ENCODE results near the gene CSH2.
"Not testable (repeated sequence)": the region's sequence is repeated elsewhere in the genome, so short reads cannot be mapped to it uniquely, and the experiment has no call there.

Gene CSH2

DNA sequence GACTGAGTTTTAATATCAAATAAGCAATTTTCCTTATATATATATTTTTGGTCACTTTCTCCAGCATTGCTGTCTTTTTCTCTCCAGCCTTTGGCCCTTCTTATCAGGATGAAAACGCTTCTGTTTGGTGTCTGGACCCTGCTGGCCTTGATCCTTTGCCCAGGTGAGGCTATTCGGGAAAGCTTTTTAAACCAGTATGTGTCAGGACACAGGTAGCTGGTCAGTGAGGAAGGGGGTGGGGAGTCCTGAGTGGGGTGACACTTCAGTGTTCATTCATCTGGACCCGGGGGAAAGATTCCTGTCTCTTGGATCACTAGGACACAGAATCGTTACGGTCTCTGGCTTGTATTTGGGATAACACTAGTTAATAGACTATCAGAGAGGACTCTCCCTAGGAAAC, 18.8 kb downstream of the CSH2 start:
- no peak for DNase-seq (ENCODE audit: low read depth)

DNA sequence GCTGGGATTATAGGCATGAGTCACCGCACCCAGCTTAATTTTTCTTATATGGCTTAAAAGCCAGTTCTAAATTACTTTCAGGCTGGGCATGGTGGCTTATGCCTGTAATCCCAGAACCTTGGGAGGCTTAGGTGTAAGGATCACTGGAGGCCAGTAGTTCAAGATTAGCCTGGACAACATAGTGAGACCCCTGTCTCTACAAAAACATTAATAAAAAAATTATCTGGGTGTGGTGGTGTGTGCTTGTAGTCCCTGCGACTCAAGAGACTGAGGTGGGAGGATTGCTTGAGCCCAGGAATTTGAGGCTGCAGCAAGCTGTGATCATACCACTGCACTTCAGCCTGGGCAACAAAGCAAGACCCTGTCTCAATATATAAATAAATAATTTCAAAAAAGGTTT, 20.2 kb downstream of the CSH2 start:
- DNase-seq (ENCODE audit: low read depth) = no peak

DNA sequence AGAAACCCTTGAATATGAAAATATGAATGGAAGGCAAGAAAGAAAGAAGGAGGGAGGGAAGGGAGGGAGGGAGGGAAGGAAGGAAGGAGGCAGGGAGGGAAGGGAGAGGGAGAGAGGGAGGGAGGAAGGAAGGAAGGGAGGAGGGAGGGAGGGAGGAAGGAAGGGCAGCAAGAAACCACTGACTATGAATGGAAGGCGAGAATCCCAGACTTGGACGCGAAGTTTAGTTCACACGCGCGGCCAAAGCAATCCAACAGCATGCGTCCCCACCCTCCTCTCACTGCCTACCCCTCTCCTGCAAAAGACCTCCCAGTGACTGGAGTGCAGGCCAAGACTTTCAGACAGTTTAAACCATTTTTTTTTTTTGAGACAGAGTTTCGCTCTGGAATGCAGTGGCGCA, 23.1 kb downstream of the CSH2 start:
- no peak for DNase-seq (ENCODE audit: low read depth)

DNA sequence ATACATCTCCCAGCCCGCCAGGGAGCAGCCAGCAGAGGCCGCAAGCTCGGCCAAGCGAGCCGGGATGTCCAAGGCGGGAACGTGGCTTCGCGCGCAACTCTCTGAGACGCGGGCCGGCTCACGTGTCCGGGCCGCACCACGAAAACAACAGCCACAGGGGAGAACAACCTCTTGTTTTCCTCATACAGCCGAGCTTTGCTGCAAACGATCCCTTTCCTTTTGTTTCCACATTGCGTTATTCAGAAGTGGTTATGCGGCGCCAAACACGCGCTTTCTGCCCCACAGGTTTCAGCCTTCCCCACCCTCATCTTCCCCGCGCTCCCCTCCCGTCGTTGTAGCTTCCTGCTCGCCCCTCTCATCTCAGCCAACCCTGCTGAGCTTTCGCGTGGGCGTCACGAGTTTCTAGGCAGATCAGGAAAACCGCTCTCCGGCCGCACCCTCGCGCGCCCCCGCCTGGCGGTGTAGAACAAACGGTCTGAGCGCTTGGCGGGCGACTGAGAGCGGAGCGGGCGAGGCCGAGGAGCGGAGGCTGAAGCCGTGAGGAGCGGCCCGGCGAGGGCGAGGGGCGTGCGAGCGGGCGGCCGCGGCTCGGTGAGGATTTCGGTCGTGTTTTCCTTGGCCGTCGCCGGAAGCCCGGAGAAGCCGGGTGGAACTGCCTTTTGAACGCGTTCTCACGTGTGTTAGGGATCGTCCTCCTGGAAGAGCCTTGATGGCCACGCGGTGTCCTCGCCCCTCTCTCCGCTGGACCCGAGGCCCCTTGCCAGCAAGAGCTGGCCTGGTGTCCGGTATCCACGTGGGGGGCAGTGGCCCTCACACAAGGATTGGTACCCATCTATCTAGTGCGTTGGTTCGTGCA, 24.4 kb downstream of the CSH2 start:
- DNase-seq (ENCODE audit: low read depth) = no peak

DNA sequence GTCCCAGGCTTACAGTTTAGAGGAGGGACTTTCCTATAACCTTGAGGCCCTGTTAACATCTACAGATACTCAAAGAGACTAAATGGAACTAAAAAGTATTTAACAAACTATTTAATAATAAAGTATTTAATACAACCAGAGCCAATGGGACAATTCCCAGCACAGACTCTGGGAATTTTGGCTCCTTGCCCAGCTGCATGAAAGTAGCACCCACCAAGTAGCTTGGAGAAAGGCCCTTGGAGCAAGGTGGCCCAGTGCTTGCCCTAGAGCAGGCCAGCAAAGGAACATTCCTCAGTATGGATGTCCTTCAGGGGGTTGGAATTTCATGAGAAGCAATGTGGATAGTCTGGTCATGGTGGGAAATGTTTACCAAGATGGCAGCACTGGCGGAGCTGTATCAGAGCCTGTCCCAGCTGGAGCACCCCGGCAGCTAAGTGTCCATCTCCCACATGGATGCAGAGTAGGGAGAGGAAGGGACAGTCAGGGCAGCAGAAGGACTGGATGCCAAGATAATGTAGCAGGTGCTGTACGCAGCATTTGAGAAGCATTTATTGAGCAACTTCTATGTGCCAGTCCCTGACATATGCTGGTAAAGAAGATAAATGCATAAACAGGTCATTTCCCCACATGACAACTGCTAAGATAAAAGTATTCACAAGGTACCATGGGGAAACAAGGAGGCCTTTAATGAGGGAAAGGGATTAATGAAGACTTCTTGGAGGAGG, 25.8 kb downstream of the CSH2 start:
- DNase-seq (ENCODE audit: low read depth) = no peak

DNA sequence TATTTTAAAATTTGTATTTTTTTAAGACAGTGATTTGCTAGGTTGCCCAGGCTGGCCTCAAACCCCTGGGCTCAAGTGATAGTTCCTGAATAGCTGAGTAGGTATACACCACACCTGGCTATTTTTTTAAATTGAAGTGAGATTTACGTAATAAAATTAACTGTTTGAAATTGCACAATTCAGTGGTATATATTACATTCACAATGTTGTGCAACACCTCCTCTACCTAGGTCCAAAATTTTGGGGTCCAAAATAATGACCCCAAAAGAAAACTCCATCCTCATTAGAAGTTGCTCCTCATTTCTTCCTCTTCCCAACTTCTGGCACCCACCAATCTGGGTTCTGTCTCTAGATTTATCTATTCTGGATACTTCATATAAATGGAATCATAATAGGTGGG, 28.0 kb downstream of the CSH2 start:
- DNase-seq (ENCODE audit: low read depth) = no peak

DNA sequence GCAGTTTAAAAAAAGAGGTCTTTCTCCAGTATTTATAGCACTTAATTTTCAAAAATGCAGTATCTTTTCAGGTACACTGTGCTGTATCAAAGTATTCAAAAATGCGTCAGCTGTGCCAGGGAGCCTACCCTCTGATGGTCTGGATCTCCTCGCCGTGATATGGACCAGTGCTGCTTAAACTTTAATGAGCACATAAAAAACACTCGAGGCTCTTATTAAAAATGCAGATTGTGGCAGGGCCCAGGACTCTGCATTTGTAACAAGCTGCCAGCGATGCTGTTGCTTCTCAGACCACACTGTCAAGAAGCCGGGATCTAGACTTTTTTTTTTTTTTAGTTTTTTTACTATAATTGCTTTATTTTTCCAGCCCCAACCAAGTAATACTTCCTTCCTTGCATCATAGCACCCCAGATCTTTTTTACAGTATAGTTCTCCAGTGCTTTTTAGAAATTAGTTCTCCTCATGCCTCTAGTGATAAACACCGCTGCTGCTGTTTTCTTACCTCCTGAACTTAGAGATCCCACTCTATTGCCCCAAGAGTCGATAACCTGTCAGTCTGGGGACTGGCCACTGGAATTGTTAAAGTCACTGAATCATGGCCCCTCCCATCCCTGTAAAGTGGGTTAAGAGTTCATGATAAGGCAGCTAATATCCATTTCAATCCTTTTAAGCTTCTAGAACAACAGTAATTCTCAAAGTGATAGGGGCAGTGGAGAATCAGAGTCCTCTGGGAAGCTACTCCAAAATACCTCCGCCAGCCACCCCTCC, 29.4 kb downstream of the CSH2 start:
- no peak for DNase-seq (ENCODE audit: low read depth)

DNA sequence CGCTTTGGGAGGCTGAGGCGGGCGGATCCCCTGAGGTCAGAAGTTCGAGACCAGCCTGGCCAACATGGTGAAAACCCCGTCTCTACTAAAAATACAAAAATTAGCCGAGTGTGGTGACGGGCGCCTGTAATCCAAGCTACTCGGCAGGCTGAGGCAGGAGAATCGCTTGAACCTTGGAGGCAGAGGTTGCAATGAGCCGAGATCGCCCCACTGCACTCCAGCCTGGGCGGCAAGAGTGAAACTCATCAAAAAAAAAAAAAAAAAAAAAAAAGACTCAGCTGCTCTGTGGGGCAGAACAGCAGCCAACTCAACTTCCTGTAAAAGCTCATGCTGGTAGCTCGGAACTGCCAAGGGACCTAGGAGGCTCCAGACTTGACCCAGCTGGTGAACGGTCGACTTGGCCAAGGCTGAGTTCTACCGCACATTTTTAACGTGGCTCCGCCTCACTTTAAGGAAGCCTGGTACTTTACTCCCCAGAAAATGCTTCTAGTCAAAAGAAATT, 30.0 kb downstream of the CSH2 start:
- not testable (repeated sequence) for DNase-seq (ENCODE audit: low read depth)

DNA sequence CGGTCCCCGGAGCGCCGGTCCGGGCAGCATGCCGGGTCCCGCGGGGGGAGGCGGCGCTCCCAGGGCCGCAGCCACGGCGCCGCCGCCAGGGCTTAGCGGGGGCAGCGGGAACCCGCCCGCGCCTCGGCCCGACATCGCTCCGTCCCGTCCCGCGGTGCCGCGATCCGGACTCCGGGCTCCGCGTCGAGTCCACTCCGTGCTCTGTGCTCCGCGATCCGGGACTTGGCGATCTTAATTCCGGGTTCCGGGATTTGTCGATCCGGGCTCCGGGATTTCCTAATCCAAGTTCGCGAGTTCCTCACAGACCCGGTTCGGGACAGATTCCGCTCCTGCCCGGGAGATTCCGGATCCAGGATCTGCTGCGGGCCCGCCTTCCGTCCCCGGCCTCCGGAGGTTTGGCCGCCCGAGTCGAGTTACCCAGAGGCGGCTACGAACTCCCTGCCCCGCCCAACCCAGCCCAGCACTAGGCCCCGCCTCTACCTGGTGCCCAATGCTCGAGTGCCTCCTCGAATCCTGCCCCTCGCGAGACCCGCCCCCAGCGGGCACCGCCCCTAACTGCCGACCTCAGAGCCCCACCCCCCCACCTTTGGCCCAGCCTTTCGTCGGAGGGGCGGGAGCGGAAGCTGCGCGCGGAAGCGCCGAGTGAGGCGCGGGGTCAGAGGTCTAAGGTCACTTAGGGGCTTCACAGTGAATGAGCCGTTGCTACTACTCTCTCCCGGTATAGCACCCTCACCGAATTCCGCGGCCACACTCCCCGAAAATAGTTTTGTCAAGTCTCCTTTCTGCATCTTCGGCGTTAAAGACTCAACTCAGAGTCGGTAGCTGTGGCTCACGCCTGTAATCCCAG, 30.7 kb downstream of the CSH2 start, which contains the start of gene SMARCD2:
Gene SMARCD2 (minus strand): TSS at position 146 of the 847 bp plus-strand sequence. CDS start 11 bp downstream, at position 135.
- peak; percentile 77 for DNase-seq (ENCODE audit: low read depth)

DNA sequence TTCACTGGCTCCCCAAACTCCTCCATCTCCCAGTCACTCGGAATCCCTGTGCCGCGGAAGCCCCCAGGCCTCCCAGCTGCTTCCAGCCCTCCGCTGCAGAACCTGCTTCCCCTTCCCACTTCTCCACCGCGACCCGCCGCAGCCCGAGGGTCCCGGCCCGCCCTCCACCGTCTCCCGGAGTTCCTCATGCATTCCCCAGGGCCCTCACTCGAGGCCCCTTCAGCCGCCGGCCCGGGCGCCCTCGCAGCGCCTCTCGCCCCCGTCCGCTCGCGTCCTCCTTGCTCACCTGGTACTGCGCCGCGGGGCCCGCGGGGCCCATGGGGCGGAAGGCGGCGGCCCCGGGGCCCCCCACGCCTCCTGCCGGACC, 31.3 kb downstream of the CSH2 start:
- no peak for DNase-seq (ENCODE audit: low read depth)

DNA sequence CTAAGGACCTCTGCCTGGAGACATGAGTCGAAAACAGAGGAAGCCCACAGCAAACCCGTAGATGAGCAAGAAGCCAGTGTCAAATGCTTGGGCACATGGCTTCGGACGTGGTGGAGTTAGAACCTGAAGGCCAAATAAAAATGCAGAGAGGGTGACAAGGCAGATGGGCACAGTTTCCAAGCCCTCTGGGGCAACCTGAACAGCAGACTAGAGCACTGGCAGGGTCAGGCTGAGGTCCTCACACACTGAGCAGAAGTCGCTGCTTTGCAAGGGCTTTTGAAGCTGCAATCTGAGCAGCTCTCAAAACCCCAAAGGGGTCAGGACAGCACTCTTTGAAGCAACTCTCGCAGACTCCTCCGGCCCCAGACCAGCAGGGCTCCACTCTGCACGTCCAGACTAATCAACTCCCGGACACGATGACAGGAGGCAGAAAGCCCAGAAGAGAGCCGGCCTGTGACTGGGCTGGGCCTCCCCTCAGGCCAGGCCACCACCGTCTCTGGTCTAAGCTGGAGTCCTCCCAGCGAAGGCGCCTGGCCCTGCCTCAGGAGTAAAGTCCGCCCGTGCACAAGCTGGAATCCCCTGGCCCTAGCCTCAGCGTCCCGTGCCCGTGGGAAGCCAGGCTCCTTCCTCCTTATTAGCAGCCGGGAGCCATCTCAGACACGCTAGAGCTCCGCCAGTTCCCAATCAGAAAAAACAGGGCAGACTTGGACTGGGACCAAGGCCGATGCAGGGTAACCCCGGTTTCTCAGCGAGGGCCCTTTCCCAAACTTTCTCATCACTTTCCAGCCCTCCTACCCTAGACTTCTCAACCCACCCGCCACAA, 31.9 kb downstream of the CSH2 start:
- DNase-seq (ENCODE audit: low read depth) = no peak

DNA sequence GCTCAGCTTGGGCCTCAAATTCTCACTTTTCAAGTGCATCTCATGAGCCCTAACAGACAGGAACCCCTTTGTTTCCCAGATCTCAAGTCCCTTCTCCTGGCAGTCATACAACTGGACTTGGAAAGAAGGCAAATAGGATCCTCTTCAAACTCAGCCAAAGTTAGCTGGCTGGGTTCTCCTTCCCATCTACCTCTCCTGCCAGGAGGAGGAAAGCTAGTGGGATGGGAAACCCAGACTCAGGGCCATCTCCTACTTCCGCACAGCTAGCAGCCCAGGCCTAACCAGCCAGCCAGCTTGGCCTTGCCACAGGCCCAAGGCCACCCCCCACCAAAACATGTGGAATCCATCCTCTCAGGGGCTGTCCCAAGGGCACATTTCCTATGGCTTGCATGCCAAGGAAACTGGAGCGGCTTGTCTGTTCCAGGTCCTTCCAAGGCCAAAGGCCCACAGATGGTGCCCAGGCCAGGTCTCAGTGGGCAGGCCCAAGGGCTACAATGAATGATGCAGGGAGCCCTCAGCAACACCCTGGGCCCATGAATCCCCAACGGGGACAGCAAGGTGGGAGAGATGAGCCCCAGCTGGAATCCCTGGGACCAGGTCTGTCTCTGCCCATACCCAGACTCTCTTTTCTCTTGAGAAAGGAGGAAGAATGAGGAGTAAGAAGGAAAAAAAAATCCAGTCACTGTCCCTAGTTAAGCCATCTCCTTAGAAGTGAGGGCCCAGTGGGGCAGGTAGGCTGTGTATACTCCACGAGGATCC, 32.7 kb downstream of the CSH2 start:
- no peak for DNase-seq (ENCODE audit: low read depth)

DNA sequence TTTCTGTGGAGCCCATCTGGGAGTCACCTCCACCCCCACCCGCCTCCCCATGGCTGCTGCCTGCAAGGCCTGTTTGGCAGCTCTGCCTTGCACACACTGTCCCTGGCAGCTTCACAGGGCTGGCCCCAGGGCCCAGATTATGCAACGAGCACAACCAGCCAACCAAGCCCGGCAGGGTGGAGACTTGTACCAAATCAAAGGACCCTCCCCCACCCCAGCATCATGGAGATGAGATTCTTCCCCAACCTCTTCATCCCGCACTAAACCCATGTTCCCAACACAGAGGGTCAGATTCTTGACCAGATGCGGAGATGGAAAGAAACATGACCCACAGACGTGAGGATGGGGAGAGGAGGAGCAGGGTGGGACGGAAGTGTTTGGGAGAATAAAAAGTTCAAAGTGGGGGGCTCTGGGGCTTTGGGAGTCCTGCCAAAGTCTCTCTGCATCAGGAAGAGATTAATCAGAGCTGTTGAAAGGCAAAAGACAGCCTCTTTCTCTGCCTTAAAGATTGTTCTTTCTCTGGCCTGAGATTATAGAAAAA, 34.8 kb downstream of the CSH2 start:
- DNase-seq (ENCODE audit: low read depth) = no peak

DNA sequence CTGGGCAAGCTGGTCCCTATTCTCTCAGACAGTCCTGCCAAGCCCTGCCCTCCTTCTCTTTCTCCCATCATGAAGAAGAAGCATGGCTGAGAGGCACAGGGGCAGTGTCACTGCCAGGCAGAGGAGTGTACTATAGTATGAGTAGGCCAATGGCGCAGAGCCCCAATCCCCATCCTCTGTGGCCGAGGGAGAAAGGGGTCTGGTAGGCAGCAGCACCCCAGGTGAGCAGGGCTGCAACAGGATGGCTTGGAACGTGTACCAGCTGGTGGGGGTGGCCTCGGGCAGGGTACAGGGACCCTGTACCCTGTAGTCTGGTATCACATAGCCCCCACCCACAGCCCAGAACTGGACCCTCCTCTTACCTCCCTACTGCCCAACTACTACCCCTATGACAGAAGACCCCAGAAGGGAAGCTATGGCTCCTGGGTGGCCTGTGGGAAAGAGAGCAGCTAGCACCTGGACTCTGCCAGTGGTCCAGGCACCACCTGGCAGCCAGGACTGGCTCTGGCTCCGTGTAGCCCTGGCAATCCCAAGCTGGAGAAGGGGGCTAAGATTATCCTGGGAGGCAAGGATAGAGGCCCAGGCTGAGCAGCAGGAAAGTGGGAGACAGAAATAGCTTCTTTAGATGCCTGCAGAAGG, 35.4 kb downstream of the CSH2 start:
- DNase-seq (ENCODE audit: low read depth) = no peak

DNA sequence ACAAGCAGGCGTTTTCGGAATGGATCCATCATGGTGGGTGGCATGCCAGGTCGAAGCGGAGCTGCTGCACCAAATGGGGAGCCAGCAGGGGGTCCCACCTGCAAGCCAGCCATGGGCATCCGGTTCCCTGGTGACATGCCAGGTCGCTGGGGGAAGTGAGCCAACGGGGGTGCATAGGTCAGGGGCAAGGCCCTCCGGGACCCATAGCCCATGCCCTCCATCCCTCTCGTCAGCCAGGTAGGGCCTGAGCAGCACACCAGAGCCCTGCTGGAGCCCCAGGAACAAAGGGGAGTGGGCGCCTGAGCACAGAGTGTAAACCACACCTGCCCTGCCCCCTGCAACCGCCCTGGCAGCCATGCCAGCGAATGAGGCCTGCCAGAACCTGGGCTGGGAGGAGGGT, 36.0 kb downstream of the CSH2 start:
- no peak for DNase-seq (ENCODE audit: low read depth)

DNA sequence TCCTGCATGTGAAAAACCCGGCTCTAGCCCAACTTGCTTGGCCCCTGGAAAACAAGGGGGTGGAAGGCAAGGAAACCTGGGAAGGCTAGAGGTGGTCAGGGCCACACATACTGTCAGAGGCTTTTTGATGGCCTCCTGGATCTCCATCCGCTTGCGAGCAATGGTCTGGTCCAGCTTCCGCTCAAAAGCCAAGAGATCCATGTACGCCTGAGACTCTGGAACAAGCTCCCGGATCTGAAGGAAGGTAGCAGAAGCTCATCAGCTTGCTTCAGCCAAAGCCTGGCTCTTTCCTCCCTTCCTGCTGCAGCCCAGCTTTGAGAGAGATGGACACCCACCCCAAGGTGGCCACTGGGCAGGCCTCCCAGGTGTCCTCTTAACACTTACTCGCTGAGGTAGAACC, 36.7 kb downstream of the CSH2 start:
- no peak for DNase-seq (ENCODE audit: low read depth)

DNA sequence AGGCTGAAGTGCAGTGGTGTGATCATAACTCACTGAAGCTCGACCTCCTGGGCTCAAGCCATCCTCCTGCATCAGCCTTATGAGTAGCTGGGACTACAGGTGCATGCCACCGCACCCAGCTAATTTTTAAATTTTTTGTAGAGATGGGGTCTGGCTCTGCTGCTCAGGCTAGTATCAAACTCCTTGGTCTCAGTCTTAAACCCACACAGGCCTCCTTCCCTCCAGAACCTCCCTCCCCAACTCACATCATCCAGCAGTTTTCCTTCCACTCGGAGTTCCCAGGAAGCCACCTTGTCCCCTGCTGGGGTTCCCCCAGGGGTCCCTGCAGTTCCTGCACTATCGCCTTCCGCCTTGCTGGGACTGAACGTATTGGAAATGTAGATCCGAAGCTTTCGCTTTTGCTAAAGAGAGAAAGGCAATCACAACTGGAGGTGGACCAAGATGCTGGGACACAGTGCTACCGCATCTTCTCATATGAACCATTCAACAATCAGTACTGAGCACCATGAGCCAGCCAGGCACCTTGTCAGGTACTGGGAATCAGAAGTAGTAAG, 38.2 kb downstream of the CSH2 start:
- no peak for DNase-seq (ENCODE audit: low read depth)

DNA sequence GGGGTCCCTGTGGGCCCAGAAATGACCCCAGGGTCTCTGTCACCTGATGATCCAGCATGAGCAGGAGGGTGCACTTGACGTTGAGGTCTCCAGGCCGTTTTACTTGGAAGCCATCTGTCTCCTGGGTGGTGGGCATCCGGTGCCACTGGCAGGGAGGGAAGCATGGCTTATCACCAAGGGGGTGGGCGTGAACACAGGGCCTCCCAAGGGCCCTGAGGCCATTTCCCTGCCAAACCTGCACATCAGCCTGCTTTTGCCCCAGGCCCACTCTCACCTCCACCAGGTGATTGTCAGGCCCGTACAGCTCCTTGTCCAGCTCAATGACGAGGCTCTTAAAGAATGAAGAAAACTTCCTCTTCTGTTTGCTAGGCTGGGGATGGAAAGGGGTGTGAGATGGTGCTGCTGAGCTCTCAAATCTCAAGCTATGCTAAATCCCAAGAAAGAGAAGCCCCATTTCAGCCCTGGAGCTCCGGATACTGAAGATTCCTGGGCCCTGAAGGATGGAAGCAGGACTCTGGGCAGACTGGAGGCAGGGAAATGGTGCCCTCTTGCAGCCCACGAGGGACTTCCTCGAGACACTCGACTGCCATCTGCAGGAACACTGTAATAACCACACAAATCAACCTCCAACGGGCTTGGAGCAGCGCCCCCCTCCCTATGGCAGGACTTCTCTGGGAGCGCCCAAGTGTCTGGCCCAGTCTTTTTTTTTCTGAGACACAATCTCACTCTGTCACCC, 38.9 kb downstream of the CSH2 start:
- DNase-seq (ENCODE audit: low read depth) = no peak
